ENCODE results near the gene ZNF549.
A peak's percentile ranks its signal among the peaks of the same experiment; 100 is the strongest.

ZNF549 gene

GRCh38 chr19:57599377-57599760 is 72.2 kb downstream of the ZNF549 start:
- TF ChIP-seq CTCF (IDR thresholded peaks at IDR 0.05): no peak
- Histone ChIP-seq H3K4me3 (peak overlapping the region; percentile 80), H3K27ac (peak overlapping the region in 1 of 2 donors; percentile 6)
- DNase-seq (ENCODE audit: low spot score): no peak

GRCh38 chr19:57599761-57600383 is 72.7 kb downstream of the ZNF549 start, which contains the start of gene ZNF530:
ZNF530 (plus strand) TSS chr19:57599885; CDS start chr19:57604346, 4,461 bp downstream.
- H3K4me3 ChIP-seq: peak within 1 kb of the TSS; percentile 80
- DNase-seq (ENCODE audit: low spot score): peak; percentile 93
- no peak for TF ChIP-seq CTCF (IDR thresholded peaks at IDR 0.05)
- peak within 1 kb of the TSS in 1 of 2 donors; percentile 6 for H3K27ac ChIP-seq

- Histone ChIP-seq H3K4me3 (no peak overlapping the region), H3K27ac (no peak overlapping the region)
- DNase-seq (ENCODE audit: low spot score): no peak
- TF ChIP-seq CTCF (IDR thresholded peaks at IDR 0.05): no peak
These were observed 79.8 kb downstream of the ZNF549 start for GRCh38 chr19:57606931-57607330.
